ENCODE measurements around the gene SYNE3.
A peak's percentile ranks its signal among the peaks of the same experiment; 100 is the strongest.

SYNE3 gene

GRCh38 chr14:95487669-95488084 lies 28.8 kb downstream of the SYNE3 start:
- DNase-seq: no peak

GRCh38 chr14:95486875-95487668 lies 29.4 kb downstream of the SYNE3 start:
- no peak for DNase-seq

- DNase-seq: no peak
Measured at GRCh38 chr14:95485222-95485819, 31.1 kb downstream of the SYNE3 start.

- DNase-seq: no peak
Measured at GRCh38 chr14:95484296-95484695, 32.2 kb downstream of the SYNE3 start.

- DNase-seq: no peak
Measured at GRCh38 chr14:95483309-95484165, 32.9 kb downstream of the SYNE3 start.

GRCh38 chr14:95482627-95483308 lies 33.7 kb downstream of the SYNE3 start:
- DNase-seq: no peak

GRCh38 chr14:95481391-95482022 lies 34.9 kb downstream of the SYNE3 start:
- DNase-seq: no peak

- no peak for DNase-seq
Measured at GRCh38 chr14:95480887-95481226, 35.6 kb downstream of the SYNE3 start.

GRCh38 chr14:95480109-95480886 lies 36.2 kb downstream of the SYNE3 start:
- peak; percentile 56 for DNase-seq

- no peak for DNase-seq
Measured at GRCh38 chr14:95479494-95479893, 37.0 kb downstream of the SYNE3 start.

- DNase-seq: no peak
Measured at GRCh38 chr14:95478818-95479217, 37.6 kb downstream of the SYNE3 start.

- DNase-seq: no peak
Measured at GRCh38 chr14:95478309-95478708, 38.1 kb downstream of the SYNE3 start.

- DNase-seq: no peak
Measured at GRCh38 chr14:95477411-95478269, 38.8 kb downstream of the SYNE3 start.

- DNase-seq: no peak
Measured at GRCh38 chr14:95476747-95477146, 39.7 kb downstream of the SYNE3 start.

- no peak for DNase-seq
Measured at GRCh38 chr14:95475540-95476240, 40.8 kb downstream of the SYNE3 start.

- no peak for DNase-seq
Measured at GRCh38 chr14:95474941-95475340, 41.5 kb downstream of the SYNE3 start.

- no peak for DNase-seq
Measured at GRCh38 chr14:95474486-95474885, 42.0 kb downstream of the SYNE3 start.

GRCh38 chr14:95472819-95473251 lies 43.6 kb downstream of the SYNE3 start:
- DNase-seq: no peak

GRCh38 chr14:95471476-95471875 lies 45.0 kb downstream of the SYNE3 start:
- no peak for DNase-seq

GRCh38 chr14:95471016-95471415 lies 45.4 kb downstream of the SYNE3 start:
- no peak for DNase-seq
